OCI-LY7 (cell line): ENCODE measurements around the gene PDZRN4. TPM values are rescaled to one million over a fixed set of nuclear protein-coding genes. Genes with fewer than 3 reads are reported as not detected.

ENCODE experiments used
- BruUV-seq: library from RNA; stranded (reverse); fragments of 400-500 nt; replicated peaks from 2 replicates; lab custom pipeline; 2021; lab: Mats Ljungman, UMichigan
- CTCF ChIA-PET: fragments of 300-600 bp; sonication (Branson Sonifier 250); formaldehyde crosslinking; loops from one replicate; lab custom pipeline; 2022; ENCODE audit warnings: antibody characterized with exemption; ENCODE audit not compliant: unreplicated experiment; lab: Charles Lee
- POLR2A ChIA-PET: fragments of 300-600 bp; sonication (Branson Sonifier 250); formaldehyde crosslinking; loops from one replicate; lab custom pipeline; 2022; ENCODE audit warnings: antibody characterized with exemption; lab: Charles Lee
- DNase-seq: peaks from one replicate; pipeline ENCODE4 v3.0.0-alpha.2; 2015; ENCODE audit warnings: low spot score
- H2AFZ ChIP-seq: fragments of 200-600 bp; sonication (generic), shearing (Covaris generic); 2 replicates; pipeline ENCODE4 v1.6.1; 2014; ENCODE audit warnings: mild to moderate bottlenecking, antibody characterized with exemption, low read length, moderate library complexity
- H3K27ac ChIP-seq: fragments of 200-600 bp; sonication (generic); 2 replicates; pipeline ENCODE4 v1.5.1; 2014; ENCODE audit warnings: mixed run types, low read depth, mild to moderate bottlenecking, moderate library complexity, low read length, inconsistent platforms; ENCODE audit not compliant: poor library complexity, severe bottlenecking
- H3K36me3 ChIP-seq: fragments of 200-600 bp; sonication (generic); 2 replicates; pipeline ENCODE4 v1.6.1; 2014; ENCODE audit warnings: mild to moderate bottlenecking, antibody characterized with exemption, low read length, moderate library complexity, mixed read lengths; ENCODE audit not compliant: insufficient read depth
- H3K4me1 ChIP-seq: fragments of 200-600 bp; sonication (generic); 2 replicates; pipeline ENCODE4 v1.5.1; 2014; ENCODE audit warnings: mild to moderate bottlenecking, low read length; ENCODE audit not compliant: insufficient read depth, poor library complexity, severe bottlenecking
- H3K4me2 ChIP-seq: fragments of 200-600 bp; sonication (generic); 2 replicates; pipeline ENCODE4 v1.6.1; 2014; ENCODE audit warnings: mild to moderate bottlenecking, low read length
- H3K4me3 ChIP-seq: fragments of 200-600 bp; sonication (generic); 2 replicates; pipeline ENCODE4 v1.5.1; 2014; ENCODE audit warnings: mild to moderate bottlenecking, low read depth, low read length; ENCODE audit not compliant: poor library complexity, severe bottlenecking
- H3K79me2 ChIP-seq: fragments of 200-600 bp; sonication (generic); 2 replicates; pipeline ENCODE4 v1.6.1; 2016; ENCODE audit warnings: low read depth, mild to moderate bottlenecking, low read length, moderate library complexity, mixed read lengths; ENCODE audit not compliant: insufficient read depth
- H3K9me2 ChIP-seq: fragments of 200-600 bp; sonication (generic); 2 replicates; pipeline ENCODE4 v1.6.1; 2016; ENCODE audit warnings: mild to moderate bottlenecking, low read length, mixed read lengths; ENCODE audit not compliant: insufficient read depth
- H3K9me3 ChIP-seq: fragments of 200-600 bp; sonication (generic); 2 replicates; pipeline ENCODE4 v1.6.1; 2014; ENCODE audit warnings: mild to moderate bottlenecking, mixed run types, low read length, mixed read lengths
- H4K20me1 ChIP-seq: fragments of 200-600 bp; sonication (generic); 2 replicates; pipeline ENCODE4 v1.6.1; 2014; ENCODE audit warnings: mild to moderate bottlenecking, antibody characterized with exemption, low read length, moderate library complexity, mixed read lengths; ENCODE audit not compliant: insufficient read depth
- EZH2phosphoT487 ChIP-seq: fragments of 200-600 bp; sonication (generic); IDR thresholded peaks from 2 replicates; pipeline ENCODE4 v1.6.1; 2018; ENCODE audit warnings: low read depth, borderline replicate concordance, mild to moderate bottlenecking, mixed run types, antibody characterized with exemption, low read length, moderate library complexity, mixed read lengths
- intact Hi-C: fragments of 100-400 bp; cut with micrococcal nuclease; formaldehyde crosslinking; loops from one replicate; pipeline ENCODE4 v1.10.0; 2022; ENCODE audit not compliant: unreplicated experiment
- total RNA-seq, 2 experiments: library from RNA; depleted of rRNA in 1 of 2; stranded (reverse); fragments of >200 nt in 1 of 2; shearing (Covaris generic) in 1 of 2; gene quantifications; 2 replicates each; pipeline ENCODE4 v1.2.3, GENCODE V29; 2014 to 2022
- TF ChIP-seq, protein P1 (sequence below): fragments of 200-600 bp; sonication (generic); conservative IDR thresholded peaks from 2 replicates; pipeline ENCODE4 v1.5.1; 2014; ENCODE audit warnings: mild to moderate bottlenecking, antibody characterized with exemption, low read length, moderate library complexity, mixed read lengths

The PDZRN4 gene
- total RNA-seq, 2 experiments from 2014 or later = 6.8 to 16.8 TPM

DNA sequence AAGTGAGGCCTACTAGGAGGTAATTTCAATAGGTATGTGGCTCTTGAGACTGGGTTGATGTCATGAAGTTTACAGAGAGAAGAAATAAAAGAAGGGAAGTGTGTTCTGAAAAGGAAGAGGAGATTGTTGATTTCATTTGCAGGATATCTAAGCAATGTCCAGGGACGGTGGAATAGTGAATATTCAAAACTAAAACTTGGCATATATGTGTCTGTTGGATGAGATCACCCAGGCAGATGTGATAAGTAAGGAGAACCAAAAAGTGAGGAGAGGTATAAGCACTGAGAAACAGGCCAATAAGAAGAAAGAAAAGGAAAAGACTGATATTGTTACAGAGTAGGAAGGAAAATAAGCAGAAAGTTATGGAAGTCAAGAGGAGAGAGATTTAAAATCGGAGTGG is 255.6 kb downstream of the PDZRN4 start:
- Histone ChIP-seq H4K20me1 (no peaks in the 10 kb centered on the region), H3K9me3 (peaks cover 8% of the 10 kb centered on the region; the same call in 1 of the 2 replicates), H3K4me3 (peak overlapping the region; percentile 15), H3K79me2 (peaks cover 72% of the 10 kb centered on the region), H3K27ac (peak overlapping the region; percentile 5), H3K9me2 (no peaks in the 10 kb centered on the region), H2AFZ (peak overlapping the region; percentile 34; the same call in 1 of the 2 replicates), H3K36me3 (peaks cover 9% of the 10 kb centered on the region), H3K4me1 (peaks cover 52% of the 10 kb centered on the region), H3K4me2 (peak overlapping the region; percentile 84)
- CTCF ChIA-PET = interaction anchor here (0.6 kb wide), 1 partner anchor 558 kb away, joined by 3 read pairs; no protein-coding TSS in a partner anchor
- intact Hi-C loops = loop anchor here (5.0 kb wide), 1 partner anchor 64 kb away; no protein-coding TSS in a partner anchor
- TF ChIP-seq, protein P1, sequence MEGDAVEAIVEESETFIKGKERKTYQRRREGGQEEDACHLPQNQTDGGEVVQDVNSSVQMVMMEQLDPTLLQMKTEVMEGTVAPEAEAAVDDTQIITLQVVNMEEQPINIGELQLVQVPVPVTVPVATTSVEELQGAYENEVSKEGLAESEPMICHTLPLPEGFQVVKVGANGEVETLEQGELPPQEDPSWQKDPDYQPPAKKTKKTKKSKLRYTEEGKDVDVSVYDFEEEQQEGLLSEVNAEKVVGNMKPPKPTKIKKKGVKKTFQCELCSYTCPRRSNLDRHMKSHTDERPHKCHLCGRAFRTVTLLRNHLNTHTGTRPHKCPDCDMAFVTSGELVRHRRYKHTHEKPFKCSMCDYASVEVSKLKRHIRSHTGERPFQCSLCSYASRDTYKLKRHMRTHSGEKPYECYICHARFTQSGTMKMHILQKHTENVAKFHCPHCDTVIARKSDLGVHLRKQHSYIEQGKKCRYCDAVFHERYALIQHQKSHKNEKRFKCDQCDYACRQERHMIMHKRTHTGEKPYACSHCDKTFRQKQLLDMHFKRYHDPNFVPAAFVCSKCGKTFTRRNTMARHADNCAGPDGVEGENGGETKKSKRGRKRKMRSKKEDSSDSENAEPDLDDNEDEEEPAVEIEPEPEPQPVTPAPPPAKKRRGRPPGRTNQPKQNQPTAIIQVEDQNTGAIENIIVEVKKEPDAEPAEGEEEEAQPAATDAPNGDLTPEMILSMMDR = no peak
- TF ChIP-seq EZH2phosphoT487 = no peak
- BruUV-seq = no TSS peak
- POLR2A ChIA-PET = interaction anchor here (1.2 to 2.8 kb wide), 2 partner anchors 9 to 22 kb away, joined by 3 to 10 read pairs; no protein-coding TSS in a partner anchor
- DNase-seq = no peak

GRCh38 chr12:41452838-41453407 is 264.8 kb downstream of the PDZRN4 start:
- no peak overlapping the region for H3K27ac ChIP-seq
- no TSS peak for BruUV-seq
- no peaks in the 10 kb centered on the region for H3K9me3 ChIP-seq
- no peak overlapping the region for H2AFZ ChIP-seq
- H4K20me1 ChIP-seq = no peaks in the 10 kb centered on the region
- H3K4me2 ChIP-seq = 0 out of 2 replicates have a peak overlapping the region, but pooled peaks have one; percentile 20
- H3K36me3 ChIP-seq = peaks cover 4% of the 10 kb centered on the region; the same call in 1 of the 2 replicates
- intact Hi-C loops = no loop called here
- no peaks in the 10 kb centered on the region for H3K9me2 ChIP-seq
- H3K4me3 ChIP-seq = no peak overlapping the region
- peaks cover 17% of the 10 kb centered on the region; the same call in 1 of the 2 replicates for H3K79me2 ChIP-seq
- peaks cover 14% of the 10 kb centered on the region for H3K4me1 ChIP-seq
- ChIA-PET CTCF (no interaction called here), POLR2A (interaction anchor here (0.6 to 2.3 kb wide), 4 partner anchors 13 to 1088 kb away, joined by 3 to 12 read pairs (median 4); no protein-coding TSS in a partner anchor)
- TF ChIP-seq, protein P1 = no peak
- TF ChIP-seq EZH2phosphoT487 = no peak
- no peak for DNase-seq

GRCh38 chr12:41453409-41453808 is 265.3 kb downstream of the PDZRN4 start:
- no peaks in the 10 kb centered on the region for H4K20me1 ChIP-seq
- ChIA-PET CTCF (no interaction called here), POLR2A (interaction anchor here (0.9 to 2.3 kb wide), 3 partner anchors 13 to 1089 kb away, joined by 3 to 12 read pairs (median 4); no protein-coding TSS in a partner anchor)
- intact Hi-C loops = no loop called here
- no peak overlapping the region for H2AFZ ChIP-seq
- no peak overlapping the region for H3K27ac ChIP-seq
- H3K4me1 ChIP-seq = peaks cover 14% of the 10 kb centered on the region
- H3K9me3 ChIP-seq = no peaks in the 10 kb centered on the region
- TF ChIP-seq EZH2phosphoT487 = no peak
- TF ChIP-seq, protein P1 = no peak
- H3K4me3 ChIP-seq = no peak overlapping the region
- no TSS peak for BruUV-seq
- peaks cover 17% of the 10 kb centered on the region; the same call in 1 of the 2 replicates for H3K79me2 ChIP-seq
- no peaks in the 10 kb centered on the region for H3K9me2 ChIP-seq
- DNase-seq = no peak
- no peak overlapping the region for H3K4me2 ChIP-seq
- peaks cover 4% of the 10 kb centered on the region; the same call in 1 of the 2 replicates for H3K36me3 ChIP-seq
